Effector memory CD8-positive, alpha-beta T cell (primary cell): ENCODE measurements around the gene NPW.
A peak's percentile ranks its signal among the peaks of the same experiment; 100 is the strongest.

Source experiments
- ATAC-seq: fragments of 150-1000 bp; cut with Tn5 transposase; replicated peaks from 2 replicates; pipeline ENCODE4 v1.10.0; 2021; ENCODE audit warnings: mild to moderate bottlenecking, moderate library complexity
- DNase-seq, 3 experiments: peaks; one replicate each; pipeline ENCODE4 v3.0.0; 2021
- H3K27ac Mint-ChIP-seq, 2 donors: one replicate each; pipeline ENCODE4 v1.8.0; 2022; ENCODE audit warnings: mild to moderate bottlenecking in 2 of 2, mixed read lengths in 2 of 2, moderate library complexity in 2 of 2
- H3K27me3 Mint-ChIP-seq, 2 donors: one replicate each; pipeline ENCODE4 v1.8.0; 2022; ENCODE audit warnings: mixed read lengths in 2 of 2
- H3K36me3 Mint-ChIP-seq: one replicate; pipeline ENCODE4 v1.8.0; 2022; ENCODE audit warnings: mild to moderate bottlenecking, moderate library complexity, mixed read lengths; ENCODE audit not compliant: insufficient read depth
- H3K4me1 Mint-ChIP-seq, 2 donors: one replicate each; pipeline ENCODE4 v1.8.0; 2022; ENCODE audit warnings: low read depth in 2 of 2, mixed read lengths in 2 of 2
- H3K4me3 Mint-ChIP-seq, 2 donors: one replicate each; pipeline ENCODE4 v1.8.0; 2022; ENCODE audit warnings: mild to moderate bottlenecking in 2 of 2, mixed read lengths in 2 of 2, moderate library complexity in 2 of 2
- H3K9me3 Mint-ChIP-seq, 2 donors: one replicate each; pipeline ENCODE4 v1.8.0; 2022; ENCODE audit warnings: mixed read lengths in 2 of 2

NPW gene

GRCh38 chr16:1980030-1980769, 39.4 kb upstream of the NPW start:
- ATAC-seq = no peak
- Mint-ChIP-seq H3K27me3 (peaks cover 0 to 34% of the 10 kb centered on the region in 2 donors), H3K4me3 (no peak overlapping the region)

GRCh38 chr16:1980770-1981087, 38.9 kb upstream of the NPW start:
- H3K4me3 Mint-ChIP-seq = no peak overlapping the region
- H3K9me3 Mint-ChIP-seq = no peaks in the 10 kb centered on the region
- H3K27me3 Mint-ChIP-seq = peaks cover 0 to 34% of the 10 kb centered on the region in 2 donors
- ATAC-seq (no peak), DNase-seq (no peak)
- peak overlapping the region in 1 of 2 donors; percentile 12 for H3K27ac Mint-ChIP-seq
- H3K4me1 Mint-ChIP-seq = peaks cover 4 to 14% of the 10 kb centered on the region in 2 donors
- peaks cover 23% of the 10 kb centered on the region for H3K36me3 Mint-ChIP-seq

More at GRCh38 chr16:1980030-1980769, 39.4 kb upstream of the NPW start:
- Mint-ChIP-seq H3K27ac (peak overlapping the region in 1 of 2 donors; percentile 12), H3K9me3 (no peaks in the 10 kb centered on the region), H3K36me3 (peaks cover 23% of the 10 kb centered on the region), H3K4me1 (peaks cover 4 to 14% of the 10 kb centered on the region in 2 donors)
- DNase-seq = no peak

GRCh38 chr16:1981398-1981836, 38.2 kb upstream of the NPW start, which contains the start of gene NOXO1:
Gene NOXO1, minus strand, starts transcription at chr16:1981469. Its CDS starts 290 bp downstream, at chr16:1981179.
- no peak for ATAC-seq
- Mint-ChIP-seq H3K27ac (peak within 1 kb of the TSS in 1 of 2 donors; percentile 12), H3K27me3 (peaks cover 0 to 34% of the 10 kb centered on the region in 2 donors), H3K4me3 (peak within 1 kb of the TSS in 1 of 2 donors; percentile 75), H3K36me3 (peaks cover 23% of the 10 kb centered on the region), H3K9me3 (no peaks in the 10 kb centered on the region), H3K4me1 (peaks cover 4 to 14% of the 10 kb centered on the region in 2 donors)
- no peak for DNase-seq

GRCh38 chr16:1982013-1982433, 37.6 kb upstream of the NPW start:
- DNase-seq (no peak), ATAC-seq (no peak)
- Mint-ChIP-seq H3K4me3 (peak overlapping the region in 1 of 2 donors; percentile 75), H3K9me3 (no peaks in the 10 kb centered on the region), H3K27me3 (peaks cover 0 to 34% of the 10 kb centered on the region in 2 donors), H3K4me1 (peaks cover 4 to 14% of the 10 kb centered on the region in 2 donors), H3K27ac (no peak overlapping the region), H3K36me3 (peaks cover 17% of the 10 kb centered on the region)

- Mint-ChIP-seq H3K36me3 (peaks cover 11% of the 10 kb centered on the region), H3K9me3 (no peaks in the 10 kb centered on the region), H3K4me1 (peaks cover 4 to 14% of the 10 kb centered on the region in 2 donors), H3K4me3 (peak overlapping the region; percentile 69 to 75), H3K27ac (peak overlapping the region; percentile 63 to 81), H3K27me3 (peaks cover 0 to 34% of the 10 kb centered on the region in 2 donors)
- ATAC-seq (no peak), DNase-seq (no peak)
Observed at GRCh38 chr16:1982991-1983543, 36.5 kb upstream of the NPW start.

GRCh38 chr16:1983544-1984346, 35.8 kb upstream of the NPW start, which contains the start of gene GFER:
Gene GFER, plus strand, starts transcription at chr16:1984193. Its CDS starts 26 bp downstream, at chr16:1984219.
- DNase-seq (peak in 2 of 3 experiments; percentile 47 to 63), ATAC-seq (peak; percentile 77)
- no peaks in the 10 kb centered on the region for H3K9me3 Mint-ChIP-seq
- H3K4me3 Mint-ChIP-seq = peak within 1 kb of the TSS; percentile 69 to 75
- H3K36me3 Mint-ChIP-seq = peaks cover 11% of the 10 kb centered on the region
- peaks cover under 1 to 39% of the 10 kb centered on the region in 2 donors for H3K27me3 Mint-ChIP-seq
- H3K27ac Mint-ChIP-seq = peak within 1 kb of the TSS; percentile 63 to 81
- peaks cover 4 to 14% of the 10 kb centered on the region in 2 donors for H3K4me1 Mint-ChIP-seq

- ATAC-seq (peak; percentile 41), DNase-seq (no peak)
- peaks cover 9% of the 10 kb centered on the region for H3K36me3 Mint-ChIP-seq
- peak overlapping the region in 1 of 2 donors; percentile 49 for H3K27ac Mint-ChIP-seq
- H3K4me1 Mint-ChIP-seq = peaks cover 7 to 19% of the 10 kb centered on the region in 2 donors
- no peaks in the 10 kb centered on the region for H3K9me3 Mint-ChIP-seq
- H3K27me3 Mint-ChIP-seq = peaks cover 5 to 47% of the 10 kb centered on the region in 2 donors
- peak overlapping the region; percentile 69 to 75 for H3K4me3 Mint-ChIP-seq
Observed at GRCh38 chr16:1984347-1985225, 35.0 kb upstream of the NPW start.

- peaks cover 5 to 40% of the 10 kb centered on the region in 2 donors for H3K27me3 Mint-ChIP-seq
- no peak overlapping the region for H3K27ac Mint-ChIP-seq
- no peak for DNase-seq
- H3K36me3 Mint-ChIP-seq = peaks cover 9% of the 10 kb centered on the region
- peaks cover 7 to 22% of the 10 kb centered on the region in 2 donors for H3K4me1 Mint-ChIP-seq
- ATAC-seq = no peak
- no peaks in the 10 kb centered on the region for H3K9me3 Mint-ChIP-seq
- H3K4me3 Mint-ChIP-seq = peak overlapping the region; percentile 69 to 75
Observed at GRCh38 chr16:1985466-1986150, 34.0 kb upstream of the NPW start.

- H3K9me3 Mint-ChIP-seq = no peaks in the 10 kb centered on the region
- no peak overlapping the region for H3K4me3 Mint-ChIP-seq
- peaks cover 16 to 24% of the 10 kb centered on the region in 2 donors for H3K4me1 Mint-ChIP-seq
- H3K36me3 Mint-ChIP-seq = peaks cover 12% of the 10 kb centered on the region
- ATAC-seq = no peak
- H3K27me3 Mint-ChIP-seq = peaks cover 5 to 24% of the 10 kb centered on the region in 2 donors
- no peak for DNase-seq
- peak overlapping the region in 1 of 2 donors; percentile 39 for H3K27ac Mint-ChIP-seq
Observed at GRCh38 chr16:1987198-1987597, 32.4 kb upstream of the NPW start.

GRCh38 chr16:1989209-1990100, 30.1 kb upstream of the NPW start, which contains the start of gene SYNGR3:
Gene SYNGR3, plus strand, starts transcription at chr16:1989970. Its CDS starts 133 bp downstream, at chr16:1990103.
- DNase-seq (no peak), ATAC-seq (no peak)
- Mint-ChIP-seq H3K27ac (peak within 1 kb of the TSS; percentile 54 to 88), H3K36me3 (peaks cover 12% of the 10 kb centered on the region), H3K9me3 (no peaks in the 10 kb centered on the region), H3K4me1 (peaks cover 16% of the 10 kb centered on the region in 2 donors), H3K4me3 (peak within 1 kb of the TSS; percentile 76 to 80), H3K27me3 (peaks cover 5 to 12% of the 10 kb centered on the region in 2 donors)

- H3K9me3 Mint-ChIP-seq = no peaks in the 10 kb centered on the region
- H3K36me3 Mint-ChIP-seq = peaks cover 12% of the 10 kb centered on the region
- H3K4me1 Mint-ChIP-seq = peaks cover 12 to 13% of the 10 kb centered on the region in 2 donors
- DNase-seq (no peak), ATAC-seq (no peak)
- H3K4me3 Mint-ChIP-seq = peak overlapping the region in 1 of 2 donors; percentile 76
- H3K27me3 Mint-ChIP-seq = peaks cover 5 to 12% of the 10 kb centered on the region in 2 donors
- peak overlapping the region in 1 of 2 donors; percentile 88 for H3K27ac Mint-ChIP-seq
Observed at GRCh38 chr16:1990101-1990350, 29.6 kb upstream of the NPW start.
